Measurements from ENCODE around the gene TRAIP. TPM values are rescaled to one million over a fixed set of nuclear protein-coding genes. Genes with fewer than 3 reads are reported as not detected.
A peak's percentile ranks its signal among the peaks of the same experiment; 100 is the strongest.

TRAIP gene
- total RNA-seq, 1 experiment from 2014 or later, result 28.0 TPM

- Mint-ChIP-seq H3K4me3 (ENCODE audit: unreplicated experiment) (peak overlapping the region; percentile 85), H3K36me3 (ENCODE audit: insufficient read depth, unreplicated experiment) (peaks cover 17% of the 10 kb centered on the region), H3K9me3 (ENCODE audit: unreplicated experiment) (no peaks in the 10 kb centered on the region), H3K27me3 (ENCODE audit: insufficient read depth, unreplicated experiment) (no peaks in the 10 kb centered on the region), H3K27ac (ENCODE audit: unreplicated experiment) (peak overlapping the region; percentile 90), H3K4me1 (ENCODE audit: low read depth, unreplicated experiment) (no peaks in the 10 kb centered on the region)
- peaks cover 1% of the 10 kb centered on the region; the same call in 1 of the 2 replicates for H3K36me3 ChIP-seq (ENCODE audit: control insufficient read depth, insufficient read depth, low read length)
- H3K27me3 ChIP-seq (replicated peaks; ENCODE audit: control insufficient read depth, insufficient read depth, low read length), result no peaks in the 10 kb centered on the region
- no peak for DNase-seq
- ChIA-PET CTCF (interaction anchor here (0.8 kb wide), 1 partner anchor 16 kb away, joined by 5 read pairs; the partner anchor contains the start of gene INKA1), POLR2A (interaction anchor here (0.9 kb wide), 1 partner anchor 143 kb away, joined by 3 read pairs; the partner anchor contains the start of gene MON1A)
- intact Hi-C loops (cut with micrococcal nuclease; ENCODE audit: unreplicated experiment), result loop anchor here (2.0 to 5.0 kb wide), 2 partner anchors 16 to 65 kb away; partner anchors contain the start of genes GMPPB and INKA1
- peaks cover 11% of the 10 kb centered on the region for H3K4me1 ChIP-seq
- peak overlapping the region; percentile 42 for H3K4me3 ChIP-seq (ENCODE audit: low read depth, low read length)
- no peaks in the 10 kb centered on the region for H3K9me3 ChIP-seq
- TF ChIP-seq CTCF (IDR thresholded peaks at IDR 0.05; ENCODE audit: insufficient read depth in 1 of 2, low read depth in 1 of 2, low read length in 1 of 2, severe bottlenecking in 1 of 2, unreplicated experiment in 1 of 2), result no peak
- TSS peak; percentile 96 for BruUV-seq (replicated peaks)
These were observed 69.2 kb downstream of the TRAIP start for GRCh38 chr3:49787182-49787464.

GRCh38 chr3:49786357-49787181 lies 69.8 kb downstream of the TRAIP start, which contains the start of gene IP6K1:
IP6K1 (minus strand) TSS chr3:49786542; CDS start chr3:49748040, 38,502 bp downstream.
- BruUV-seq (replicated peaks), result no TSS peak
- no peaks in the 10 kb centered on the region for H3K9me3 ChIP-seq
- H3K9me3 Mint-ChIP-seq (ENCODE audit: unreplicated experiment), result no peaks in the 10 kb centered on the region
- DNase-seq, result peak; percentile 99 to 100
- H3K36me3 ChIP-seq (ENCODE audit: control insufficient read depth, insufficient read depth, low read length), result peaks cover 1% of the 10 kb centered on the region; the same call in 1 of the 2 replicates
- peak within 1 kb of the TSS; percentile 85 for H3K4me3 Mint-ChIP-seq (ENCODE audit: unreplicated experiment)
- H3K4me1 ChIP-seq, result peaks cover 15% of the 10 kb centered on the region
- no peak for TF ChIP-seq CTCF (IDR thresholded peaks at IDR 0.05; ENCODE audit: insufficient read depth in 1 of 2, low read depth in 1 of 2, low read length in 1 of 2, severe bottlenecking in 1 of 2, unreplicated experiment in 1 of 2)
- H3K4me1 Mint-ChIP-seq (ENCODE audit: low read depth, unreplicated experiment), result peaks cover under 1% of the 10 kb centered on the region
- intact Hi-C loops (cut with micrococcal nuclease; ENCODE audit: unreplicated experiment), result loop anchor here (2.0 to 5.0 kb wide), 2 partner anchors 16 to 64 kb away; partner anchors contain the start of genes GMPPB and INKA1
- H3K4me3 ChIP-seq (ENCODE audit: low read depth, low read length), result peak within 1 kb of the TSS; percentile 71
- no peaks in the 10 kb centered on the region for H3K27me3 Mint-ChIP-seq (ENCODE audit: insufficient read depth, unreplicated experiment)
- POLR2A ChIA-PET, result interaction anchor here (0.7 to 1.1 kb wide), 4 partner anchors 19 to 143 kb away, joined by 3 to 11 read pairs (median 3); partner anchors contain the start of genes GMPPB and MON1A
- CTCF ChIA-PET, result interaction anchor here (0.6 to 1.2 kb wide), 3 partner anchors 16 to 115 kb away, joined by 3 to 11 read pairs (median 3); partner anchors contain the start of gene INKA1
- H3K27ac Mint-ChIP-seq (ENCODE audit: unreplicated experiment), result peak within 1 kb of the TSS; percentile 90
- H3K27me3 ChIP-seq (replicated peaks; ENCODE audit: control insufficient read depth, insufficient read depth, low read length), result no peaks in the 10 kb centered on the region
- peaks cover 18% of the 10 kb centered on the region for H3K36me3 Mint-ChIP-seq (ENCODE audit: insufficient read depth, unreplicated experiment)
